HUES64 (cell line): ENCODE results near the gene CABP4.

ENCODE experiments used
- H3K27ac ChIP-seq: 2 replicates; pipeline ENCODE4 v1.7.0; 2013; ENCODE audit warnings: low read depth, low read length, inconsistent platforms
- H3K27me3 ChIP-seq: 2 replicates; pipeline ENCODE4 v1.6.1; 2013; ENCODE audit warnings: mild to moderate bottlenecking, low read length; ENCODE audit not compliant: insufficient read depth
- H3K36me3 ChIP-seq: 2 replicates; pipeline ENCODE4 v1.6.1; 2013; ENCODE audit warnings: mild to moderate bottlenecking, low read length; ENCODE audit not compliant: insufficient read depth
- H3K4me1 ChIP-seq: 2 replicates; pipeline ENCODE4 v1.6.1; 2013; ENCODE audit warnings: mild to moderate bottlenecking, low read length, moderate library complexity; ENCODE audit not compliant: insufficient read depth
- H3K4me3 ChIP-seq: 2 replicates; pipeline ENCODE4 v1.5.1; 2013; ENCODE audit warnings: mild to moderate bottlenecking, low read length, moderate library complexity
- H3K9ac ChIP-seq: 2 replicates; pipeline ENCODE4 v1.6.1; 2013; ENCODE audit warnings: mild to moderate bottlenecking, low read depth, low read length
- H3K9me3 ChIP-seq: 2 replicates; pipeline ENCODE4 v1.6.1; 2013; ENCODE audit warnings: low read depth, low read length; ENCODE audit not compliant: insufficient read depth
- WGBS: fragments of 150-250, 120-280 bp; methylation state at CpG from one replicate; pipeline ENCODE4 v1.1.7; 2013; ENCODE audit warnings: missing lambda C conversion rate; 5-methylcytosine and 5-hydroxymethylcytosine counted together

The CABP4 gene

GRCh38 chr11:67449116-67449844 is 5.9 kb upstream of the CABP4 start:
- H3K9me3 ChIP-seq, result no peaks in the 10 kb centered on the region
- H3K4me1 ChIP-seq, result no peaks in the 10 kb centered on the region
- H3K4me3 ChIP-seq, result no peak overlapping the region
- H3K9ac ChIP-seq, result no peak overlapping the region
- WGBS, result 89% methylated on average over 9 of the region's 9 CpGs
- no peak overlapping the region for H3K27ac ChIP-seq
- no peaks in the 10 kb centered on the region for H3K36me3 ChIP-seq
- H3K27me3 ChIP-seq, result no peaks in the 10 kb centered on the region

- H3K27me3 ChIP-seq, result no peaks in the 10 kb centered on the region
- WGBS, result 88% methylated on average over 25 of the region's 25 CpGs
Measured at GRCh38 chr11:67450796-67451657, 4.1 kb upstream of the CABP4 start.

GRCh38 chr11:67451658-67451976 is 3.5 kb upstream of the CABP4 start:
- WGBS, result 94% methylated on average over 14 of the region's 14 CpGs
- no peaks in the 10 kb centered on the region for H3K27me3 ChIP-seq
- no peak overlapping the region for H3K27ac ChIP-seq

More at GRCh38 chr11:67450796-67451657, 4.1 kb upstream of the CABP4 start:
- no peak overlapping the region for H3K4me3 ChIP-seq
- no peak overlapping the region for H3K27ac ChIP-seq
- no peaks in the 10 kb centered on the region for H3K4me1 ChIP-seq
- no peaks in the 10 kb centered on the region for H3K36me3 ChIP-seq
- H3K9me3 ChIP-seq, result no peaks in the 10 kb centered on the region
- H3K9ac ChIP-seq, result no peak overlapping the region

GRCh38 chr11:67452141-67452952 is 2.8 kb upstream of the CABP4 start, which contains the start of gene GPR152:
GPR152 (minus strand) TSS chr11:67452729; CDS start chr11:67452724, 5 bp downstream.
- H3K4me3 ChIP-seq, result no peak within 1 kb of the TSS
- no peak within 1 kb of the TSS for H3K27ac ChIP-seq
- H3K36me3 ChIP-seq, result no peaks in the 10 kb centered on the region
- H3K4me1 ChIP-seq, result no peaks in the 10 kb centered on the region
- no peaks in the 10 kb centered on the region for H3K27me3 ChIP-seq
- whole genome bisulfite sequencing, result 93% methylated on average over 33 of the region's 33 CpGs
- H3K9ac ChIP-seq, result no peak within 1 kb of the TSS
- no peaks in the 10 kb centered on the region for H3K9me3 ChIP-seq

More at GRCh38 chr11:67451658-67451976, 3.5 kb upstream of the CABP4 start:
- no peaks in the 10 kb centered on the region for H3K9me3 ChIP-seq
- H3K36me3 ChIP-seq, result no peaks in the 10 kb centered on the region
- no peak overlapping the region for H3K9ac ChIP-seq
- H3K4me3 ChIP-seq, result no peak overlapping the region
- H3K4me1 ChIP-seq, result no peaks in the 10 kb centered on the region

GRCh38 chr11:67453816-67454732 is 1.1 kb upstream of the CABP4 start:
- Histone ChIP-seq H3K27me3 (no peaks in the 10 kb centered on the region), H3K9ac (no peak overlapping the region)
- 91% methylated on average over 21 of the region's 21 CpGs for WGBS

GRCh38 chr11:67456068-67456705 is 1.0 kb downstream of the CABP4 start:
- WGBS, result 90% methylated on average over 25 of the region's 25 CpGs
- no peaks in the 10 kb centered on the region for H3K9me3 ChIP-seq
- H3K27me3 ChIP-seq, result no peaks in the 10 kb centered on the region
- H3K27ac ChIP-seq, result no peak overlapping the region
- no peaks in the 10 kb centered on the region for H3K4me1 ChIP-seq
- H3K9ac ChIP-seq, result no peak overlapping the region
- no peak overlapping the region for H3K4me3 ChIP-seq
- no peaks in the 10 kb centered on the region for H3K36me3 ChIP-seq

More at GRCh38 chr11:67453816-67454732, 1.1 kb upstream of the CABP4 start:
- Histone ChIP-seq H3K36me3 (no peaks in the 10 kb centered on the region), H3K27ac (no peak overlapping the region), H3K4me1 (no peaks in the 10 kb centered on the region), H3K4me3 (no peak overlapping the region), H3K9me3 (no peaks in the 10 kb centered on the region)

GRCh38 chr11:67457453-67457852 is 2.3 kb downstream of the CABP4 start:
- WGBS, result 94% methylated on average over 12 of the region's 12 CpGs
- H3K36me3 ChIP-seq, result no peaks in the 10 kb centered on the region
- no peak overlapping the region for H3K9ac ChIP-seq
- no peaks in the 10 kb centered on the region for H3K9me3 ChIP-seq
- H3K27ac ChIP-seq, result no peak overlapping the region
- no peaks in the 10 kb centered on the region for H3K27me3 ChIP-seq
- no peak overlapping the region for H3K4me3 ChIP-seq
- no peaks in the 10 kb centered on the region for H3K4me1 ChIP-seq

GRCh38 chr11:67458266-67458665 is 3.1 kb downstream of the CABP4 start:
- no peaks in the 10 kb centered on the region for H3K9me3 ChIP-seq
- WGBS, result 93% methylated on average over 19 of the region's 19 CpGs
- no peaks in the 10 kb centered on the region for H3K36me3 ChIP-seq
- H3K27ac ChIP-seq, result no peak overlapping the region
- no peak overlapping the region for H3K4me3 ChIP-seq
- no peaks in the 10 kb centered on the region for H3K4me1 ChIP-seq
- no peak overlapping the region for H3K9ac ChIP-seq
- H3K27me3 ChIP-seq, result no peaks in the 10 kb centered on the region

- 93% methylated on average over 8 of the region's 10 CpGs for WGBS
- no peak overlapping the region for H3K27ac ChIP-seq
- H3K36me3 ChIP-seq, result no peaks in the 10 kb centered on the region
- H3K4me1 ChIP-seq, result peaks cover 5% of the 10 kb centered on the region
- H3K9ac ChIP-seq, result no peak overlapping the region
- no peak overlapping the region for H3K4me3 ChIP-seq
- no peaks in the 10 kb centered on the region for H3K27me3 ChIP-seq
- no peaks in the 10 kb centered on the region for H3K9me3 ChIP-seq
Measured at GRCh38 chr11:67463186-67463585, 8.0 kb downstream of the CABP4 start.
